ENCODE results near the gene ELOVL6. TPM values are rescaled to one million over a fixed set of nuclear protein-coding genes. Genes with fewer than 3 reads are reported as not detected.

ELOVL6 gene
- total and polyA plus RNA-seq, 9 of the 15 experiments (the other 6 are each of a cell fraction or from before 2014, with no cell fraction given) = 18.3 to 82.6 (median 46.0) TPM

DNA sequence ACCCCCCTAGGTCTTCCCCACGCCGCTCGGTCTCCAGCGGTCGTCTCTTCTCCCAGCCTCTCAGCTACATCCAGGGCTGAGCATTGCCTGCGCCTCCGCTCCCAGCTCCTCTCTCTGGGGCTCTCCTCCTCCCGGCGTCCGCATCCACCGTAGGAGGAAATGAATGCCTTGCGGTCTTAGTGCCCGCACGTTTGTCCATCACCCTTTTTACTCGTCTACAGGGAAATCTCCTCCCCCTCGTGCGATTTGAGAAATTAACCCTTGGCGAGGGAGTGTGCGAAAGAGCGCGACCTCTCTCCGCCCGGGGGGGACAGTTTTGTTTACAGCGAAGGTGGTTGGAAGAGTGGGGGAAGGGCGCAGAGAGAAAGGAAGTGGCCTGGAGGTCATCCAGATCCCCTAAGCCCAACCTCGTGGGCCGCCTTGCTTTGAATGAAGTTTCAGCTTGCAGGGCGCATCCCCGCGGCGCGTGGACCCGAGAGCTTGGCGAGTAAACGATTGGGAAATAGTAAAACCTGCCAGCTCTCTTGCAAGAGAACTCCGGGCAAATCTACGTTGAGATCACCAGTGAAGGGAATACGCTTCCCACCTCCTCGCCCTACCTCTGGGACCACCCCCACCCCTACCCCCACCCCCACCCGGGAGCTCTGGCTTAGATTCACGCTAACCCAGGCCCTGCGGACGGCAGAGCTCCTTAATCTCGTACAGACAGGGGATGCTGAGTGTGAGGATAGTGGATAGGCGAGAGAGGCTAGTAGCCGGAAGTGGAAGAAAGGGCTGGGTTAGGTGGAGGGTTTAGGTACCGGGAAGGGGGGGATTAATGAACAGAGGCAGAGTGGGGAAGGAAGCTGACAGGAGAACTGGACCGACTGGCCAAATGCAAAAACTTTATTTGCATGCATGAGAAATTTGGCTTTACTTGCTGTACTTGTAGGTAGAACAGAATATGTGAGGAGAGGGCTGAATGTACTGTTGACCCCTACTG lies at the start of gene ELOVL6 (continued):
- TF ChIP-seq, protein P1, sequence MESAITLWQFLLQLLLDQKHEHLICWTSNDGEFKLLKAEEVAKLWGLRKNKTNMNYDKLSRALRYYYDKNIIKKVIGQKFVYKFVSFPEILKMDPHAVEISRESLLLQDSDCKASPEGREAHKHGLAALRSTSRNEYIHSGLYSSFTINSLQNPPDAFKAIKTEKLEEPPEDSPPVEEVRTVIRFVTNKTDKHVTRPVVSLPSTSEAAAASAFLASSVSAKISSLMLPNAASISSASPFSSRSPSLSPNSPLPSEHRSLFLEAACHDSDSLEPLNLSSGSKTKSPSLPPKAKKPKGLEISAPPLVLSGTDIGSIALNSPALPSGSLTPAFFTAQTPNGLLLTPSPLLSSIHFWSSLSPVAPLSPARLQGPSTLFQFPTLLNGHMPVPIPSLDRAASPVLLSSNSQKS (CRISPR knock-in tag; IDR thresholded peaks at IDR 0.05) = no peak
- TF ChIP-seq ARHGAP35 (IDR thresholded peaks at IDR 0.05; ENCODE audit: partially characterized antibody) (no peak), ZBTB33 (CRISPR knock-in tag; IDR thresholded peaks at IDR 0.05) (no peak), NR3C1 (CRISPR knock-in tag; IDR thresholded peaks at IDR 0.05) (no peak), ZNF445 (CRISPR knock-in tag; IDR thresholded peaks at IDR 0.05; ENCODE audit: low read depth) (no peak), BRF1 (IDR thresholded peaks at IDR 0.05; ENCODE audit: borderline replicate concordance, extremely low read depth, insufficient read length) (no peak), ZNF695 (CRISPR knock-in tag; IDR thresholded peaks at IDR 0.05) (no peak), PPARD (CRISPR knock-in tag; IDR thresholded peaks at IDR 0.05) (no peak), RERE (CRISPR knock-in tag; IDR thresholded peaks at IDR 0.05; ENCODE audit: borderline replicate concordance) (no peak)
- TF ChIP-seq, protein P2, sequence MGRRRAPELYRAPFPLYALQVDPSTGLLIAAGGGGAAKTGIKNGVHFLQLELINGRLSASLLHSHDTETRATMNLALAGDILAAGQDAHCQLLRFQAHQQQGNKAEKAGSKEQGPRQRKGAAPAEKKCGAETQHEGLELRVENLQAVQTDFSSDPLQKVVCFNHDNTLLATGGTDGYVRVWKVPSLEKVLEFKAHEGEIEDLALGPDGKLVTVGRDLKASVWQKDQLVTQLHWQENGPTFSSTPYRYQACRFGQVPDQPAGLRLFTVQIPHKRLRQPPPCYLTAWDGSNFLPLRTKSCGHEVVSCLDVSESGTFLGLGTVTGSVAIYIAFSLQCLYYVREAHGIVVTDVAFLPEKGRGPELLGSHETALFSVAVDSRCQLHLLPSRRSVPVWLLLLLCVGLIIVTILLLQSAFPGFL (CRISPR knock-in tag; IDR thresholded peaks at IDR 0.05) = peak; percentile 85; the same call in 1 of the 2 replicates
- TF ChIP-seq, protein P3, sequence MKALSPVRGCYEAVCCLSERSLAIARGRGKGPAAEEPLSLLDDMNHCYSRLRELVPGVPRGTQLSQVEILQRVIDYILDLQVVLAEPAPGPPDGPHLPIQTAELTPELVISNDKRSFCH (CRISPR knock-in tag; IDR thresholded peaks at IDR 0.05) = no peak
- TF ChIP-seq, protein P3 (tag; IDR thresholded peaks at IDR 0.05) = no peak; the same call in 1 of the 2 replicates
